Mucosa of rectum (tissue), 2 donors: ENCODE data around the gene GPRC6A.

ENCODE experiments used
- H3K27ac ChIP-seq, 2 donors: one replicate each; pipeline ENCODE4 v1.7.0; 2013; ENCODE audit warnings: inconsistent platforms in 2 of 2, low read depth in 2 of 2, low read length in 2 of 2
- H3K27me3 ChIP-seq, 2 donors: one replicate each; pipeline ENCODE4 v1.7.0; 2013; ENCODE audit warnings: low read length in 2 of 2; ENCODE audit not compliant: control insufficient read depth in 2 of 2, insufficient read depth in 2 of 2
- H3K36me3 ChIP-seq, 2 donors: one replicate each; pipeline ENCODE4 v1.7.0; 2013; ENCODE audit warnings: low read length in 2 of 2; ENCODE audit not compliant: control insufficient read depth in 2 of 2, insufficient read depth in 2 of 2
- H3K4me1 ChIP-seq, 2 donors: one replicate each; pipeline ENCODE4 v1.7.0; 2013; ENCODE audit warnings: low read length in 2 of 2, mild to moderate bottlenecking in 1 of 2; ENCODE audit not compliant: control insufficient read depth in 2 of 2, insufficient read depth in 2 of 2
- H3K4me3 ChIP-seq, 2 donors: one replicate each; pipeline ENCODE4 v1.7.0; 2013; ENCODE audit warnings: low read length in 2 of 2
- H3K9ac ChIP-seq, 2 donors: one replicate each; pipeline ENCODE4 v1.7.0; 2013; ENCODE audit warnings: low read length in 2 of 2, low read depth in 1 of 2, mild to moderate bottlenecking in 1 of 2
- H3K9me3 ChIP-seq, 2 donors: one replicate each; pipeline ENCODE4 v1.7.0; 2013; ENCODE audit warnings: low read length in 2 of 2; ENCODE audit not compliant: control insufficient read depth in 2 of 2
- donor health status: healthy.
- donor health status: Normal muscosa, but diverticular disease.

The GPRC6A gene

GRCh38 chr6:116783852-116784251 is 45.0 kb downstream of the GPRC6A start:
- Histone ChIP-seq H3K4me3 (no peak overlapping the region), H3K27ac (no peak overlapping the region), H3K9me3 (no peaks in the 10 kb centered on the region), H3K9ac (no peak overlapping the region), H3K36me3 (no peaks in the 10 kb centered on the region), H3K4me1 (no peaks in the 10 kb centered on the region), H3K27me3 (no peaks in the 10 kb centered on the region)

GRCh38 chr6:116779573-116780164 is 49.2 kb downstream of the GPRC6A start:
- no peaks in the 10 kb centered on the region for H3K4me1 ChIP-seq
- no peaks in the 10 kb centered on the region for H3K27me3 ChIP-seq
- H3K9me3 ChIP-seq, result no peaks in the 10 kb centered on the region
- H3K36me3 ChIP-seq, result no peaks in the 10 kb centered on the region
- no peak overlapping the region for H3K4me3 ChIP-seq
- no peak overlapping the region for H3K27ac ChIP-seq
- H3K9ac ChIP-seq, result no peak overlapping the region

DNA sequence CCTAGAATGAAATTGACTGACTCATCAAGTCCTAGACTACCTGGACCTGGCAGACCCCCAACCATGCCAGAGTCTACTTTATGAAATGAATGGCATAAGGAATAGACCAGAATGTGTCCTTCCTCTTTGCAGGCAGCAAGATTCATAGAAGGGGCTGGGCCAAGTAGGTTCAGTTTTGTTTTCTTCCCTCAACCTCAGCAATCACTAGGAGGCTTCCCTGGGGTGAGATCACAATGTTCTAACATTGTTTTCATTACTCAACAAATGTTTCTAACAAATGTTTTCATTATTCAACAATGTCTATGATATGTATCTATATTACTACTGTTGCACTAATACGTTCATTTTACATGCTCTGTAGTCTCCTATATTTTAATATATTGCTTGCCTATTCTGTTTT is 55.0 kb downstream of the GPRC6A start:
- Histone ChIP-seq H3K4me1 (no peaks in the 10 kb centered on the region), H3K27me3 (no peaks in the 10 kb centered on the region), H3K27ac (no peak overlapping the region), H3K9me3 (no peaks in the 10 kb centered on the region), H3K9ac (no peak overlapping the region), H3K36me3 (no peaks in the 10 kb centered on the region), H3K4me3 (no peak overlapping the region)

DNA sequence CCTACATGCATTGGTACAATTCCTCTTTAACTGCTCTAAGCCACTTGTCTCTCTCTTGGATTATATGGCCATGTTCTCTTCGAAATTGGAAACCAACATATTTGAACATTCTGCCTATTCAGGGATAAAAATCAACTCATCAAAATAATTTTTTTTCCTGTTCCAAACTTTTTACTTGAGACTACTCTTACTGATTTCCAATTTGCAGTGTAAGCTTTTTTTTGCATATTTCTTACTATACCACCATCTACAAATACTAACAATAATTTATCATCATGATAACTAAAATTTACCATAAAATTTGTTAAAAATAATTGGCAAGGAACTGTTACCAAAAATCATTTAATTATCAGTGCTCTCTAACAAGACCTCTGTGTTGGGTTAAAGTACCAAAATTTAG is 56.4 kb downstream of the GPRC6A start:
- no peaks in the 10 kb centered on the region for H3K9me3 ChIP-seq
- no peaks in the 10 kb centered on the region for H3K4me1 ChIP-seq
- no peaks in the 10 kb centered on the region for H3K27me3 ChIP-seq
- no peak overlapping the region for H3K9ac ChIP-seq
- no peak overlapping the region for H3K27ac ChIP-seq
- no peaks in the 10 kb centered on the region for H3K36me3 ChIP-seq
- H3K4me3 ChIP-seq, result no peak overlapping the region

DNA sequence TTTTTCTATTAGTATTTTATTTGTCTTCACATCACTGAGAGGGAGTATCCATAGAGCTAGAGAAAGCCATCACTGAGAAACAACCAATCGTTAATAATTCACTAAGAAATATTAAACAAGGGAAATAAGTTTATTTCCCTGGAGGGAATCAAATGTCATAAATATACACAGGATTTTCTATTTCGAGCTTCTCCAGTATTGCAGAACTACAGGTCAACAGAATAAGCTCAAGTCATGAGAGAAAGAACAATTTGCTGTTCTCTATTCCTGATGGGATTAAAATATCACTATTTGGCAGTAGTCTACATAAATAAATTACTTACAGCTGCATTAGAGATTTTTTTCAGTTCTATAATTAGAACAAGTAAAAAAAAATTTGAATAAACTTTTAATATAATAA is 61.2 kb downstream of the GPRC6A start:
- H3K36me3 ChIP-seq, result no peaks in the 10 kb centered on the region
- H3K9ac ChIP-seq, result no peak overlapping the region
- no peak overlapping the region for H3K27ac ChIP-seq
- H3K27me3 ChIP-seq, result peaks cover 15 to 19% of the 10 kb centered on the region in 2 donors
- H3K9me3 ChIP-seq, result no peaks in the 10 kb centered on the region
- H3K4me3 ChIP-seq, result no peak overlapping the region
- peaks cover 0 to 4% of the 10 kb centered on the region in 2 donors for H3K4me1 ChIP-seq

DNA sequence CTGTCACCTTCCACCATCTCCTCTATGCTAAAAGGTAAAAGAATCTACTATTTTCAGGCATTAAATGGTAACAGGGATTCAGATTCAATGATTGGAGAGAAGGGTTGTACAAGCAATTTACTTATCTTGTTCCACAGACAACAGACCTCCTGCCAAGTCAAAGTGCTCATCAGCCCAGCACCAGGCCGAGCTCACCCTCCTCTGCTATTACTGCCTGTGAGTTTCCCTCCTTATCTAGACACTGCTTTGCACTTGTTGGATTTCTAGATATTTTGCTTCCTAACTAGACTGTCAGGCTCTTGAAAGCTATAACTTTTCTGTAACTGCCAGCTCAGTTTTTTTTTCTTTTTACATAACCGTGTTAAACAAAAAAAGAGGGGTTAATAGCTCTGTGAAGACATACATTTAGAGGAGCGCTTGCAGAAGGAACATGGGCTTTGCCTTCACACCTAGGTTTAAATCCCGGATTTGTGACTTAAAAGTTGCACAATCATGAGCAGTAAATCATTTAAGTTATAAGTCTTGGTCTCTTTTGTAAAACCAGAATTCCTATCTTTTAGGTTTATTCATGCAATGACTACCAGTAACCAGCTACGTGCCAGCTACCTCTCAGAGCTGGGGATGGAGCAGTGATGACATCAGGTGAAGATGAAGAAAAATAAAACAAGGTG is 62.2 kb downstream of the GPRC6A start:
- peaks cover 15 to 19% of the 10 kb centered on the region in 2 donors for H3K27me3 ChIP-seq
- peaks cover 0 to 4% of the 10 kb centered on the region in 2 donors for H3K4me1 ChIP-seq
- no peak overlapping the region for H3K27ac ChIP-seq
- H3K9ac ChIP-seq, result no peak overlapping the region
- H3K9me3 ChIP-seq, result no peaks in the 10 kb centered on the region
- H3K36me3 ChIP-seq, result no peaks in the 10 kb centered on the region
- H3K4me3 ChIP-seq, result no peak overlapping the region

DNA sequence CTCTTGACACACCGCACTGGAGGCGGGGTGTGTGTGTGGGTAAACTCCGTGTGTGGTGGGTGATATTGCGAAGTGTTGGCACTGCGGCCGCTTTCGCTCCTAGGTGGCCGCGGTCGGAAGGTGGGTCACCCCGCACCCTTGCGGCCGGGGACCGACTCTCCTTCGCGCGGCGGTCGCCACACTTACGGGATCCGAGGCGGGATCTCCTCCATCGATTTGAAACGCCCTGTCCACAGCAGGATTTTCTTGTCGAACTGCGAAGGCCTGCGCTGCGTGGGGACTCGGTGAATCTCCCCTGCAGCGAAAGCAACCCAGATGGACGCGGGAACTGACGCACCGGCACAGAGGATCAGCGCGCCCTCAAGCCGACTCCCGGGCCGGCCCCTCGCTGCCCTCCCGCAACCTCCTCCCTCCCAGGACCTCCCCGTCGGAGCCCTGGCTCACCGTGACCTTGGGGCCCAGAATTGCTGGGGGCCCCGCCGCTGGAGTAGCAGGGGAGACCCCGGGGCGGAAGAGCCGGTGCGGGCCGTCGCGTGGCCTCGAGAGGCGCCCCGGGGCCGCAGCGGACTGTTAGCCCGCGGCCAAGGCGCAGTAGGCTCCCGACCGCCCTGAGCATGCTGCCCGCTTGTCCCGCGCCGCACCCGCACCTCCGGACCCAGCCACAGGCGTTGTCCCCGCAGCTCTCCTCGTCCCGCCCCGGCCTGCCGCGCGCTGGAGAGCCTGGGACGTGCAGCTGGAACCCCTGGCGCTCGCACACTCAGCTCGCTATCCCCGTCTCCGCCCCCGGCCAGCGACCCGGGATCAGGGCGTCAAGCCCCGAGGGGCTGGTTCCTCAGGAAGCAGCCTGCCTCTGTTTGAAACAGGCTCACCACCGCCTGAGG is 63.7 kb downstream of the GPRC6A start, which contains the start of gene FAM162B:
FAM162B (minus strand) TSS at position 759 of the 881 bp plus-strand sequence; CDS start at position 616, 143 bp downstream.
- peak within 1 kb of the TSS; percentile 50 to 58 for H3K4me3 ChIP-seq
- H3K9me3 ChIP-seq, result no peaks in the 10 kb centered on the region
- peak within 1 kb of the TSS in 1 of 2 donors; percentile 32 for H3K9ac ChIP-seq
- peaks cover 0 to 4% of the 10 kb centered on the region in 2 donors for H3K4me1 ChIP-seq
- H3K27me3 ChIP-seq, result peaks cover 15 to 19% of the 10 kb centered on the region in 2 donors
- H3K36me3 ChIP-seq, result no peaks in the 10 kb centered on the region
- no peak within 1 kb of the TSS for H3K27ac ChIP-seq

- Histone ChIP-seq H3K27ac (no peak overlapping the region), H3K27me3 (peaks cover 15 to 19% of the 10 kb centered on the region in 2 donors), H3K4me1 (peaks cover 0 to 4% of the 10 kb centered on the region in 2 donors), H3K9me3 (no peaks in the 10 kb centered on the region), H3K9ac (peak overlapping the region in 1 of 2 donors; percentile 23), H3K36me3 (no peaks in the 10 kb centered on the region), H3K4me3 (peak overlapping the region; percentile 50 to 58)
Observed at GRCh38 chr6:116764629-116764960, 64.3 kb downstream of the GPRC6A start.

DNA sequence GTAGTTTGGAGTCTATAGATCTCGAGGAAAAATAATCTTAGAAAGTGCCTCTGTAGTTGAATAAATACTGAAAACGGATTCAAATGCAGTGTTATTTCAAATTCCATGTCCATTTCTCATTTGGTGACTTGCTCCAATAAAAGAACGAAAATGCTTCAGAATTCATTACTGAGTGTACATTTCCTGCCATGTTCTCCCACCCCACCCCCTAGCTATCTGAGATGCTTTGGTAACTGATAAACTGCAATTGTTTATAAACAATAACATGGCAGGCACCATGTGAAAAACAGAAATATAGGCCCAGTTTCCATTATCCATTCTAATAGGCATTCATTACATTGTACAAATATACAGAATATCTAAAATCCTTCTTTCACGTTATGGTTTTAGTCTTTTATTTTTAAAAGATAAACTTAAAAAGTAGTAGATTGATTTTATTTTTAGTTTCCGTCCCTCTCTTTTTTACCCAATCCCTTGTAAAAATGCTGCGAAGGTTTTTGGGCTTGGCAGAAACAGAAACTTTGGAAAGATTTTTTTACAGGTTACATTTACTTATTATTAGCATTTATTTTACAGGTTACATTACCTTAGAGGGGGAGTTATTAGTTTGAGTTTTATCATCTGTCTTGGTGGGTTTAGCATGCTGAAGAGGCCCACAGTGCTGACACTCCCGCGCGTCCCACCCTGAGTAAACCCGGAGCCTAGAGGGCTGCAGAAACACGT is 64.8 kb downstream of the GPRC6A start:
- H3K36me3 ChIP-seq, result no peaks in the 10 kb centered on the region
- no peak overlapping the region for H3K4me3 ChIP-seq
- peaks cover 15 to 19% of the 10 kb centered on the region in 2 donors for H3K27me3 ChIP-seq
- no peaks in the 10 kb centered on the region for H3K9me3 ChIP-seq
- H3K9ac ChIP-seq, result no peak overlapping the region
- peaks cover 0 to 4% of the 10 kb centered on the region in 2 donors for H3K4me1 ChIP-seq
- H3K27ac ChIP-seq, result no peak overlapping the region
